Measurements from ENCODE around the gene PRAMEF6.
"Not testable (repeated sequence)": the region's sequence is repeated elsewhere in the genome, so short reads cannot be mapped to it uniquely, and the experiment has no call there.

PRAMEF6 gene

GRCh38 chr1:12947480-12947879 lies at the start of gene PRAMEF6:
Gene PRAMEF6 (minus strand): TSS chr1:12947580. CDS start chr1:12942518, 5,062 bp downstream.
- DNase-seq (ENCODE audit: low read depth): not testable (repeated sequence)

DNA sequence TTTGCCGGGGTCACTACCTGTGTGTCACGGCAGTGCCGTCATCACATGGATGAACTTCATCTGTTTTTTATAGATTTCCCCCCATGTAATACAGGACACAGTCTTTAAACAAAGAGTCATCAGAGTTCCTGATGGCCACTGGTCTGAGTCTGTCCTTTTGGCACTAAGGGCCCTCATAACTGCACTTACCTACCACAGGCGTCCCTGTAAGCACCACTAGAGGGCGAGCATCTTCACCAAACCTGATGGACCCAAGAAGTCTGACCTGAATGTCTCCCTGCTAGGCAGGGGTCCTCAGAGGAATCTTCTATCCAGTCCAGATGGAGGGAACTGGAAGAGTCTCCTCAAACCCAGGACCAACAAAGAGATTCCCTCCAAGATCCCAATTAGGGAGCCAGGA lies 23.0 kb downstream of the PRAMEF6 start:
- DNase-seq (ENCODE audit: low read depth): not testable (repeated sequence)

DNA sequence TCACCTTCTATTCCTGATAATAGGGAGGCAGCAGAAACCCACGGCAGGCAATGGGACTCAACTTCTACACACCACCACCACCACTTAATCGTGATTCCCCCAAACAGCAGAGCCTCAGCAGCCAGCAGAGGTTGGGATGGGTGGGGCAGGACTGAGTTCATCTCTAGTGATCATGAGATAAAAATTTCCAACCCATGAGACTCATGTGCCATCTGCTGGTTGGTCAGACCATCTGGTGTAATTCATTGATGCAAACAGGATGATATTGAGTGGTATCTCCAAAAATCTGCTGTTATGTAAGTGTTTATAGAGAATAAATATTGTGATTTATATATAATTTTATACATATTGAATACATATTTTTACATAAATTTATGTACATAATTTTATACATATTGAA lies 25.6 kb downstream of the PRAMEF6 start:
- not testable (repeated sequence) for DNase-seq (ENCODE audit: low read depth)

- not testable (repeated sequence) for DNase-seq (ENCODE audit: low read depth)
Measured at GRCh38 chr1:12916310-12916709, 31.1 kb downstream of the PRAMEF6 start, which contains the start of gene PRAMEF7. Gene PRAMEF7 (plus strand): TSS chr1:12916610. CDS start chr1:12917693, 1,083 bp downstream.

- not testable (repeated sequence) for DNase-seq (ENCODE audit: low read depth)
Measured at GRCh38 chr1:12903793-12904572, 43.4 kb downstream of the PRAMEF6 start.

- DNase-seq (ENCODE audit: low read depth): not testable (repeated sequence)
Measured at GRCh38 chr1:12899186-12899585, 48.2 kb downstream of the PRAMEF6 start.

DNA sequence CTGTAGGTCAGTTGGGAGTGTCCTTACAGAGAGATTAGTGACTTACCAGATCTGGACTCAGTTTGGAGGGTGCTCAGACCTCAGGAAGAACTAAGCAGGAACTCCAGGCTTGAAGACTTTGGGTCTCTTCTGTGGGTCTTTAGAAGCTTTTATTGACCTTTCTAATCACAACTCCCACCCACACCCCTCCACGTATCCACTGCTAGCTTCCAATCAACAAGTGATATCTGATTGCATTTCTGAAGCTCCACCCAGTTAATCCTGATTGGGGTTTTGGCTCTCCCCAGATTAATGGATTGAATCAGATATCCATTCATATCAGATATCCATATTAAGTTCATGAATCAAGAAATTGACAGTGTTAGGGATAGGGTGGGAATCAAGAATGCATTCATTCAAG lies 49.2 kb downstream of the PRAMEF6 start, which contains the start of gene PRAMEF10:
PRAMEF10 (minus strand) TSS at position 101 of the 400 bp plus-strand sequence. CDS start 2,423 bp downstream, outside the sequence.
- not testable (repeated sequence) for DNase-seq (ENCODE audit: low read depth)

All from T-helper 22 cell (primary cell).